GM18505 (cell line): ENCODE data around the gene PDE6A.
"Not testable (repeated sequence)": the region's sequence is repeated elsewhere in the genome, so short reads cannot be mapped to it uniquely, and the experiment has no call there.

Experiments
- ATAC-seq: cut with Tn5 transposase; IDR thresholded peaks from one replicate; pipeline ENCODE4 v1.9.1; 2021; ENCODE audit not compliant: unreplicated experiment
- POLR2A ChIP-seq: IDR thresholded peaks from 4 replicates; pipeline ENCODE4 v1.6.1; 2011; ENCODE audit warnings: borderline replicate concordance; ENCODE audit not compliant: insufficient read depth, insufficient read length; ENCODE audit errors: extremely low read depth

The PDE6A gene

DNA sequence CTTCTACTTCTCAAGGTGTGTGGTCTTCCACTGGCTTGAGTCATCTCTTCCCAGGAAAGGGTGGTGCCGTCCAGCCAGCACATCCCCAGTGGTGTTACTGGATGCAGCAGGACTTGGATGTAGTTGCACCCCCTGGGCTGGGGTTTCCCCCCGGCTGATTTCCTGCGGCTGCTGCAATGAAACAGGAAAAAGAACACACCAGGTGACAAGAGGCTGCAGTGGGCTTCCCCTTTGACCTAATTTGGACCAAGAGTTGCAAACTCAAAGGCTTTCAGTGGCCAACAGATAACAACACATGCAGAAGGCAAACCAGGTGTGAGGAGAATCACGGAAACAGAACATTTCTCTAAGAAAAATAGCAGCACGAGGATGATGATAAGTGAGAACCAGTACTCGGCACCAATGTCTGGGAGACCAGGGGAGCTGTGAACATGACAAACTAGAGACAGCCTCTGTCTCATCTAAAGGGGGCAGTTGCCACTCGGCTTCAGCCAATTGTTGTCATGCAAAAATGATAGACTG, 83.7 kb downstream of the PDE6A start:
- peak; percentile 69 for ATAC-seq
- TF ChIP-seq POLR2A = no peak

DNA sequence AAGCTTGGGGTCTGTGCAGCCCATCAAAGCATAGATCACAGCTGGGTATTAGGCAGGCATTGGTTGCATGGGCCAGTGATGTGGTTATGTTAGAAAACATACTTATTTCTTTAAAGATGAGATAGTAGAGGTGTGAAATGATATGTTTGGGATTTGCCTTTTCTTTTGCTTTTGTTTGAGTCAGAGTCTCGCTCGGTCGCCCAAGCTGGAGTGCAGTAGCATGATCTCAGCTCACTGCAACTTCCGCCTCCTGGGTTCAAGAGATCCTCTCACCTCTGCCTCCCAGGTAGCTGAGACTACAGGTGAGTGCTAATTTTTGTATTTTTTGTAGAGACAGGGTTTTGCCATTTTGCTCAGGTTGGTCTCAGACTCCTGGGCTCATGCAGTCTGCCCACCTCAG, 84.8 kb downstream of the PDE6A start:
- ATAC-seq = no peak
- no peak for TF ChIP-seq POLR2A

DNA sequence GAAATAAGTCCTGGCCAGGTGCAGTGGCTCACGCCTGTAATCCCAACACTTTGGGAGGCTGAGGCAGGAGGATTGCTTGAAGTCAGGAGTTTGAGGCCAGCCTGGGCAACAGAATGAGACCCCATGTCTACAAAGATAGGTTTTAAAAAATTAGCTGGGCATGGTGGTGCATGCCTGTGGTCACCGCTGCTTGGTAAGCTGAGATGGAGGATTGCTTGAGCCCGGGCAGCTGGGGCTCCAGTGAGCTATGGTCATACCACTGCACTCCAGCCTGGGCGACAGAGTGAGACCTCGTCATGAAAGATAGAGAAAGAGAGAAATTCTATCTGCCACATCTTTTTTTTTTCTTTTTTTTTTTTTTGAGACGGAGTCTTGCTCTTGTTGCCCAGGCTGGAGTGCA, 86.1 kb downstream of the PDE6A start:
- not testable (repeated sequence) for ATAC-seq

DNA sequence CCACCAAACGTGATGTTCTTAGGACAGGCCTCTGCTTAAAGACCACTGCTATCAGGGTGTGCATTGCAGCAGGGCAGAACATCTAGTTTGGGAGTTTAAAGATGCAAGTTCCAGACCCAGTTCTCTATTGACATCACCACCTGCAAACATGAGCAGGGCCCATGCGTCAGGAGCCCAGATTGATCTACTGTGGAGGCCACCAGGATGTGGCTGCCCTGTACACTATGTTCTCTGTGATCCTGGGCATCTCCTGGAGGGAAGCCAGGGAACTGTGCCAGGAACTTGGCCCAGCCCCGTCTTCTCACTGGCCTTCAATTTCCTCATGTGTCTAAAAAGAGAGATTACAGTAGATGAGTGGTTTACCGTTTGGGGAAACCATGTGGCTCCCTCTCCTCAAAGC, 87.1 kb downstream of the PDE6A start:
- no peak for TF ChIP-seq POLR2A
- no peak for ATAC-seq

DNA sequence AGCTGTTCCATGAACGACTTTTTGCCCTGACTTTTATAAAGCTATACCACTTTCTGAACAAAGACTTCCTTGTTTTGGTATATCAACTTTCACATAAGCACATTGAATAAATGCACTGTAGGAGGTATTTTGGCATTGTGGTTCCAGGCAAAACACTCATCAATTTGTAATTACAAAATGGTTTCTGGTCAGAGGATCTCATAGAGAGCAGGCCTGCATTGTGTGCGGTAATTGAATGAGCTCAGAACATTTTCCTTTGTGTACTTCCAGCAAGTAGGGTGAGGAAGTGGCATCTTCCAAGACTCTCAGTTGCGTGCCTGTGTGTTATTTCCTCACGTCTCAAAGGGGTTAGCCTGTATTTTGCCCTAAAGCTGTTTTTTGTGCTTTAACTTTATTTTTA, 89.2 kb downstream of the PDE6A start:
- ATAC-seq = no peak
- no peak for TF ChIP-seq POLR2A

DNA sequence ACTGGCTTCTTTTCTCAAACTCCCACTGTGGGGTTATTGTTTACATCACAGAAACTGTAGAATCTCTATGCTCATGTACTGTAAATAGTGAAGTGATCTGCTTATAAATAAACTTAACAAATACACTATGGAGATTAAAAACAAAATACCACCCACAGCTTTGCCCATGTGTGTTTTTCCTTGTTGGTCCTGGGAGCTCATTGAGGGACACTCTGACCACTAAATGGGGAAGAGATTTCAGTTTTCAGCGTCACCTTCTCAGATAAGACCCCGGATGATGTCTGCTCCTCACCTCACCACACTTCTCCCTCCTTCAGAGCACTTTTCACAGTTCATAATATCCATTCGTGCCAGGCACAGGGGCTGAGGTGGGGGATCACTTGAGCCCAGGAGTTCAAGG, 89.7 kb downstream of the PDE6A start:
- TF ChIP-seq POLR2A = no peak
- no peak for ATAC-seq

DNA sequence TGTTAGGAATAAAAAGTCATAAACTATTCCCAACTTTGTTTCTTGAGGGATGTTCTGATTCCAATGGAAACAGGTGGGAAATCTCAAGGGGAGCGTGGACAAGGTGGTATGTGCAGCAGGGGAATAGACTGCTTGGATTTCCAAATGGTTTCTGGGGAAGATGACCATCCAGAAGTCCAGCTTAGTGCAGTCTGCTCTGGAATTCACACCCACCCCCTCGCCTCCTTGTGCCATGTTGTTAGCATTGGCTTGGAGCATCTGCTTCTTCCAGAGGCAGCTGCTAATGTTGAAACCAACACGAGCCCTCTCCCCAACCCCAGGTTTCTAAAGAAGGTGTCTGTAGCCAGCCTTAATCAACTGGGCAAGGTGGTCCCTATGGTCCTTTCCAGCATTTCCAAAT, 90.9 kb downstream of the PDE6A start:
- no peak for ATAC-seq
- no peak for TF ChIP-seq POLR2A

DNA sequence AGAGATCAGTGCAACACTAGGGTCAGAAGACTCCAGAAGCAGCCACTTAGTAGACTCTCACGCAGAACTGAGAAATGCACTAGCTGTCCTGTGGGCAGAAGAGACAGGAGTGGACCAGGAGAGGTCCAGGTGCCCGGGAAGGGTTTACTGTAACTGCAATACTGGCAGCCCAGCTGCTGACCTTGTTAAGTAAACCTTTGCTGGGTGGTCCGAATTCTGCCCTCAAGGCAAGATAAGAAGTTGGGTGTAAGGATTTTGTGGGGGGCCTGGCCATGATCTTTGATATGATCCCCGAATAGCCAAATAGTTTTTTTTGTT, 91.3 kb downstream of the PDE6A start:
- ATAC-seq = no peak

DNA sequence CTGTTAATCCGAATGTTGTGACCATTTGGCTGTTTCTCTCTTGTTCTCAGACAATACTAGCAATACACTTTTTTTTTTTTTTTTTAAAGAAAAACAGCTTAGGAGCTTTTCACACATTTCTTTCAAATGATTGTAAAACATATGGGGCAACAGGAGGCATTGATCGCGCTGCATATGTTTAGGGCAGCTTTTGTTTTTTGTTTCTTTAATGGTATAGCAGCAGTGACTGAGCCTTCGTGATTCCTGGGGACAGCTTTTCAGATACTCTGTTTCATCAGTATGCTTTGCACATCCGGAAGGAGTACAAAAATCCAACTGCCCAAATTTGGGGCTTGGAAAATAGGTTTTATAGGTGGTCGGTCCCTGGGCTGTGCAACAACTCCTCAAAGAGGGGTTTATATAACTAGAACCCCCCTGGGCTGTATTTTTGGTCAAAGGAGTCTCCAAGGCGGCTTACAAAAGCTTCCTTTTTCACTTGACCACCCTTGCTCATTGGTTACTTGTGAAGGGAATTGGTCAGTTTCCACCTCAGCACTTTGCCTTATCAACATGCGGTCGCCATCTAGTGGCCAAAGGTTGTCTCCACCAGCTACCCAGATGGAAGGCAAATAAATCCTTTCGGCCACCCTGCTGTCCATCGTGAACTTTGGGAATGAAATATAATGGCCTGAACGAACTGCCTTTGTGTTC, 91.8 kb downstream of the PDE6A start:
- TF ChIP-seq POLR2A = no peak
- no peak for ATAC-seq

More for the DNA sequence above, 91.3 kb downstream of the PDE6A start:
- no peak for TF ChIP-seq POLR2A

DNA sequence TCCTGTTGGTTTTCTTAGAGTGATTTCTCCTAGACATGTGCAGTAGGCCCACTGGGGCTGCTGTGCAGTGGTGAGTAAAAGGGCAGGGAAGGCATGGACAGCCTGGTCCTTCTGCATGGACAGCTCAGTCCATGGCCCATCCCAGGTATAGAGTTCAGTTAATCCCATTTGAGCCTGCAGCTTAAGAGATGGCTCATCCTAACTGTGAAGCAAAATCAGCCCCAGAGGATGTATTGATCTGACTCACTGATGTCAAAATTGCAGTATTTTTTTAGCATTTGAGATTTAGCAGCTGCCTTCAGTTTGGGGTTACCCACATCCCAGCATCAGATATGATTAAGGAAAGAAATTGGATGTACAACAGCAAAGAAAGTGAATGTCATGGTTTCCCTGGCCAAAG, 93.4 kb downstream of the PDE6A start:
- no peak for TF ChIP-seq POLR2A
- ATAC-seq = no peak

DNA sequence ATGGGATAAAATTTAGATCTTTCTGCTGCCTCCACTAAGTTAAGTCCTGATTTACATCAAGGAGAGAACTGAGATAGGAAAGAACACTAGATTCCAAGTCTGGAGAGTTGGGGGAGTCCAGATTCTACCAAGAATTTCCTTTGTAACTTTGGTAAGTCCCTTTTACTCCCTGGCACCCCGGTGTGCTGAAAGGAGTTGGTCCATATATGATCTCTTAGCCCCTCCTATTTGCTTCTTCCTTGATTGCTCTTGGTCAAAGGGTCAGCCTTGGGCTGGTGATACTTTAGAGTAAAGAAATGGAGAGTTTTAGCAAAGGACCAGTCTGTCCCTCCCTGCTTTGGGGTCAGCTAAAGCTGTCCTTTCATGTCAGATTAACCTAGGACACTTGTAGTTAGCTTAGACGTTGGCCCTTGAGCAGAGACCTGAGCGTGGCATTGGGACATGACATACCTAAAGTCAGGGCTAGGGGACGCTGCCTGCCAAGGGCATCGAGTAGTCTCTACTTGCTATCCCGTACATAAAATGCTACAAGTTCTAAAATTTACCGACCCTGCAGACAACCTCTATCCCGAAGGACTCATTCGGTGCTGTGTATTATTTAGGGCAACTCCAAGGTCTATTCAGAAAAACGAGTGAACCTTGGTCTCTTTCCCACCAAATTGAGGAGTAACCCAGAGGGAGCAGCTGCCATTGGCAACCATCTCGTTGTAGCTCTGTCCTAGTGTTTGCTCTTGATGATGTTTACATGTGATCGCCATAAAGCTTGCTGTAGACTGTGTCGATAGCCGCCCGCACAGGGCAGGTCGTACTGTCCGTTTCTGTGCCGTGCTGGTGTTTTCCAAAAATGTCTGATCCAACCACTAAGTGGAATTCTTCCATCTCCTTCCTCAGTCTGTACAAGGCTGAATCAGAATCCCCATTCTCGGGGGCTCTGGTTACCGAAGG, 94.4 kb downstream of the PDE6A start:
- no peak for ATAC-seq
- no peak for TF ChIP-seq POLR2A

DNA sequence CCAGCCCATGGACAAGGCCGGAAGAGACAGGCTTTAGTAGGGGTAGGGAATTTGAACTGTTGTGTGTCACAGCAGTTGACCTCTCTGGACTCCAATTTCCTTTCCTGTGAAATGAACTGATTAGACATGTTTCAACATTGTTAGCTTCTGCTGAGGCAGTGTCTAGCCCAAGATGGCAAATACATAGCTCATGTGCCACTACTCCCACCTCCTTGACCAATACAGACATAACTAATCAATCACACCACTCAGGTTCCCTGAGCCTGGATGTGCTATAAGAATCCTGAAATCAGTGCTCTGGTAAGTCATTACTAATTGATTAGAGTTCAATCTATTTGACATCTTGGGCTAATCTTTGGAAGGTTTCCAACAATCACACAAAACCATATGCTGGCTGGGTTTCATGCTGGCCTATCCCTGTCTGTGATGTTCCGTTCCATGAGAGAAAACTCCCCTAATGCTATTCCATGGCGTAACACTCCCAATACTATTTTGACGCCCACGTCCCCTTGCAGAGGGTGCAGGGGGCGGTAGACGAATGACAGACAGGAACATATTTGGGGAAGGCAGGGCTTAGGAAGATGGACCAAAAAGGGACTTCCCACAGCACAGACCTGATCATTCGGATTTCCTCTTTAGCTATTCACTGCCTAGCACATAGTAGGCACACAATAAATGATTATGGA, 95.2 kb downstream of the PDE6A start:
- no peak for ATAC-seq
- no peak for TF ChIP-seq POLR2A

DNA sequence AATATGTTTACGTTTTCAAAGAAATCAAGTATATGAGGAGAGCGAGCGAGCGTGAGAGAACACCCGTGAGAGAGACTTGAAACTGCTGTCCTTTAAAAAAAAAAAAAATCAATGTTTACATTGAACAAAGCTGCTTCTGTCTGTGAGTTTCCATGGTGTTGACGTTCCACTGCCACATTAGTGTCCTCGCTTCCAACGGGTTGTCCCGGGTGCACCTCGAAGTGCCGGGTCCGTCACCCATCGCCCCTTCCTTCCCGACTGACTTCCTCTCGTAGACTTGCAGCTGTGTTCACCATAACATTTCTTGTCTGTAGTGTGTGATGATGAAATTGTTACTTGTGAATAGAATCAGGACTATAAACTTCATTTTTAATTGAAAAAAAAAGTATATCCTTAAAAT, 97.0 kb downstream of the PDE6A start:
- no peak for ATAC-seq
- TF ChIP-seq POLR2A = no peak

DNA sequence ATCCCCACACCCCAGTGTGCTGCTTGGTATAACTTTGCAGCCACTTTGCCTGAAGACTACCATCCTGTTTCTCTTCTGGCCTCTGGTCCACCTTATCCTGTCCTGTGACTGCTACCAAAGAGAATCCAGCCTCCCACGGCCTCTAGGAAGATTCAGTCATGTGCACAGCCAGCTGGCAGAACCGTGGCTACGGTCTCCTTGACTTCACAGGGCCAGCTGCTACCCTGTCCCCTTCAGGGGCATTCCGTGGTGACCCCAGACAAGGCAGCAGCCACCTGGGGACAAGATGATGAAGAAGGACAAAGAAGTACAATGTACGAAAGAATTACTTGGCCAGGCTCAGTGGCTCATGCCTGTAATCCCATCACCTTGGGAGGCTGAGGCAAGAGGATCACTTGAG, 98.6 kb downstream of the PDE6A start:
- TF ChIP-seq POLR2A = no peak
- ATAC-seq = no peak

DNA sequence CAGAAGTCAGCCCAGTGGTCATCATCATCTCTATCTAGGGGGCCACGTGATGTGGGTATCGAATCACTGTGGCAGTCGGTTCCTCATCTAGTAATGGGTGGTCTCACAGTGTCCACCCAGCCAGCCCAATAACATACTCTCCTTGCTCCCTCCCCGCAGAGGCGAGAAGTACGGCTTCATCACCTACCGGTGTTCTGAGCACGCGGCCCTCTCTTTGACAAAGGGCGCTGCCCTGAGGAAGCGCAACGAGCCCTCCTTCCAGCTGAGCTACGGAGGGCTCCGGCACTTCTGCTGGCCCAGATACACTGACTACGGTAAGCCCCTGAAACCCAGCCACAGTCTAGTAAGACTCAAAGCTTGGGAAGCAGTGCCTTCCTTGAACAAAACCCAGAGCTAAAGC, 99.0 kb downstream of the PDE6A start:
- no peak for TF ChIP-seq POLR2A
- no peak for ATAC-seq
